H1 (cell line): ENCODE data around the gene SH3BGRL3. TPM values are rescaled to one million over a fixed set of nuclear protein-coding genes. Genes with fewer than 3 reads are reported as not detected.

Experiments
- CTCF ChIA-PET: fragments of 300-600 bp; sonication (Branson Sonifier 250); formaldehyde crosslinking; loops from one replicate; lab custom pipeline; 2021; ENCODE audit not compliant: partially characterized antibody; lab: Charles Lee
- POLR2A ChIA-PET: fragments of 300-600 bp; sonication (Branson Sonifier 250); formaldehyde crosslinking; loops from one replicate; lab custom pipeline; 2021; ENCODE audit warnings: inconsistent platforms; ENCODE audit not compliant: partially characterized antibody; lab: Charles Lee
- DNase-seq, 2 experiments: peaks; one replicate each; pipeline versions ENCODE4 v3.0.0 to v3.0.0-alpha.2; 2010 to 2022; ENCODE audit warnings: low spot score in 2 of 2, low read depth in 1 of 2, mixed read lengths in 1 of 2
- FAIRE-seq: peaks from 2 replicates; lab custom pipeline; 2011; peaks lifted over from hg19 to GRCh38; lab: Jason Lieb, UNC
- H2AFZ ChIP-seq: 2 replicates; pipeline ENCODE4 v1.8.1; 2012; ENCODE audit warnings: low read length, inconsistent platforms
- H2AK5ac ChIP-seq: 2 replicates; pipeline ENCODE4 v1.6.1; 2013; ENCODE audit warnings: low read depth, low read length
- H2BK120ac ChIP-seq: replicated peaks from 2 replicates; pipeline ENCODE3; 2013; ENCODE audit warnings: low read depth, low read length, inconsistent platforms
- H2BK12ac ChIP-seq: 2 replicates; pipeline ENCODE4 v1.6.1; 2013; ENCODE audit warnings: low read depth, low read length
- H2BK15ac ChIP-seq: 2 replicates; pipeline ENCODE4 v1.6.1; 2013; ENCODE audit warnings: low read length
- H2BK20ac ChIP-seq: 2 replicates; pipeline ENCODE4 v1.6.1; 2013; ENCODE audit warnings: low read length
- H2BK5ac ChIP-seq: 2 replicates; pipeline ENCODE4 v1.6.1; 2013; ENCODE audit warnings: low read depth, low read length
- H3K14ac ChIP-seq: 2 replicates; pipeline ENCODE4 v1.6.1; 2013; ENCODE audit warnings: inconsistent platforms; ENCODE audit not compliant: insufficient read length
- H3K18ac ChIP-seq: 2 replicates; pipeline ENCODE4 v1.6.1; 2013; ENCODE audit warnings: low read length; ENCODE audit errors: extremely low read depth
- H3K23ac ChIP-seq: 2 replicates; pipeline ENCODE4 v1.6.1; 2013; ENCODE audit warnings: inconsistent platforms; ENCODE audit not compliant: insufficient read length
- H3K23me2 ChIP-seq: 2 replicates; pipeline ENCODE4 v1.6.1; 2013; ENCODE audit warnings: low read depth, low read length
- H3K27ac ChIP-seq: 2 replicates; pipeline ENCODE4 v1.6.1; 2011; ENCODE audit warnings: low read depth, low read length, inconsistent platforms
- H3K27me3 ChIP-seq, 4 experiments: replicated peaks in 1 of 4; 1 replicate in 1 of 4; 2 replicates in 3 of 4; pipeline versions ENCODE4 v1.6.1 to v1.8.1; 2011 to 2013; ENCODE audit warnings: low read length in 3 of 4, mild to moderate bottlenecking in 3 of 4, inconsistent platforms in 2 of 4, mixed read lengths in 2 of 4, moderate library complexity in 1 of 4; ENCODE audit not compliant: control insufficient read depth in 3 of 4, insufficient read depth in 3 of 4; ENCODE audit errors: extremely low read depth in 1 of 4
- H3K36me3 ChIP-seq, 4 experiments: 2 replicates each; pipeline versions ENCODE4 v1.6.1 to v1.8.1; 2011 to 2013; ENCODE audit warnings: mild to moderate bottlenecking in 4 of 4, low read length in 3 of 4, moderate library complexity in 2 of 4, control low read depth in 1 of 4, inconsistent platforms in 1 of 4; ENCODE audit not compliant: insufficient read depth in 4 of 4, control insufficient read depth in 2 of 4
- H3K4ac ChIP-seq: replicated peaks from 2 replicates; pipeline ENCODE3; 2013; ENCODE audit warnings: low read length, low read depth, mixed read lengths, inconsistent platforms; ENCODE audit not compliant: insufficient read length
- H3K4me1 ChIP-seq, 4 experiments: replicated peaks in 1 of 4; 1 replicate in 1 of 4; 2 replicates in 3 of 4; pipeline versions ENCODE4 v1.6.1 to v1.8.1; 2011 to 2013; ENCODE audit warnings: low read length in 3 of 4, inconsistent platforms in 2 of 4, mixed read lengths in 1 of 4; ENCODE audit not compliant: insufficient read depth in 4 of 4, control insufficient read depth in 3 of 4
- H3K4me2 ChIP-seq, 2 experiments: 2 replicates each; pipeline versions ENCODE4 v1.6.1 to v1.8.1; 2011 to 2013; ENCODE audit warnings: low read depth in 2 of 2, low read length in 2 of 2, control low read depth in 1 of 2, inconsistent platforms in 1 of 2, mild to moderate bottlenecking in 1 of 2; ENCODE audit not compliant: insufficient read depth in 1 of 2
- H3K4me3 ChIP-seq, 4 experiments: fragments of 200-600, 300-600 bp in 1 of 4; sonication (generic), shearing (Covaris generic), sonication (Bioruptor Twin) in 1 of 4; 2 replicates each; pipeline versions ENCODE4 v1.5.1 to v1.8.1; 2011 to 2016; ENCODE audit warnings: low read length in 4 of 4, low read depth in 3 of 4, control low read depth in 2 of 4, inconsistent platforms in 2 of 4, mild to moderate bottlenecking in 2 of 4, mixed read lengths in 1 of 4, moderate library complexity in 1 of 4; ENCODE audit not compliant: insufficient read depth in 2 of 4; ENCODE audit errors: extremely low read depth in 1 of 4
- H3K56ac ChIP-seq: replicated peaks from 2 replicates; pipeline ENCODE3; 2013; ENCODE audit warnings: low read depth, mild to moderate bottlenecking, mixed read lengths, low read length, inconsistent platforms; ENCODE audit not compliant: insufficient read length
- H3K79me1 ChIP-seq: 2 replicates; pipeline ENCODE4 v1.6.1; 2013; ENCODE audit warnings: low read depth, low read length, control low read depth
- H3K79me2 ChIP-seq, 2 experiments: 2 replicates each; pipeline versions ENCODE4 v1.6.1 to v1.8.1; 2012 to 2013; ENCODE audit warnings: low read length in 2 of 2, mild to moderate bottlenecking in 2 of 2, inconsistent platforms in 1 of 2; ENCODE audit not compliant: insufficient read depth in 2 of 2, control insufficient read depth in 1 of 2
- H3K9ac ChIP-seq, 4 experiments: replicated peaks in 1 of 4; 1 replicate in 1 of 4; 2 replicates in 3 of 4; pipeline versions ENCODE4 v1.6.1 to v1.8.1; 2011 to 2013; ENCODE audit warnings: low read depth in 3 of 4, low read length in 3 of 4, control low read depth in 2 of 4, mild to moderate bottlenecking in 2 of 4, moderate library complexity in 2 of 4, inconsistent platforms in 1 of 4; ENCODE audit errors: extremely low read depth in 1 of 4
- H3K9me3 ChIP-seq, 2 experiments: 2 replicates each; pipeline versions ENCODE4 v1.6.1 to v1.8.1; 2012 to 2013; ENCODE audit warnings: mild to moderate bottlenecking in 2 of 2, moderate library complexity in 2 of 2, control low read depth in 1 of 2, inconsistent platforms in 1 of 2, low read depth in 1 of 2, low read length in 1 of 2, mixed read lengths in 1 of 2; ENCODE audit not compliant: insufficient read depth in 2 of 2
- H4K20me1 ChIP-seq, 2 experiments: replicated peaks in 1 of 2; 2 replicates each; pipeline versions ENCODE3 to v1.8.1; 2011 to 2013; ENCODE audit warnings: inconsistent platforms in 2 of 2, low read length in 2 of 2, mild to moderate bottlenecking in 1 of 2; ENCODE audit not compliant: insufficient read depth in 2 of 2, control insufficient read depth in 1 of 2
- H4K5ac ChIP-seq: 2 replicates; pipeline ENCODE4 v1.6.1; 2013; ENCODE audit warnings: low read length, low read depth, mixed read lengths, inconsistent platforms; ENCODE audit not compliant: insufficient read length
- H4K8ac ChIP-seq: 2 replicates; pipeline ENCODE4 v1.8.0; 2013; ENCODE audit warnings: mild to moderate bottlenecking, moderate library complexity, low read length, inconsistent platforms; ENCODE audit not compliant: insufficient read depth; ENCODE audit errors: extremely low read depth
- H4K91ac ChIP-seq: replicated peaks from 2 replicates; pipeline ENCODE3; 2013; ENCODE audit warnings: low read length, mixed read lengths, inconsistent platforms; ENCODE audit not compliant: insufficient read length
- BCL11A ChIP-seq, 2 experiments: IDR thresholded peaks; one replicate each; pipeline ENCODE4 v1.6.1; 2011; ENCODE audit warnings: low read depth in 2 of 2, low read length in 2 of 2, mild to moderate bottlenecking in 2 of 2
- WGBS, 2 experiments: shearing (Covaris generic) in 1 of 2; methylation state at CpG; one replicate each; pipeline versions ENCODE4 v1.1.6 to v1.1.7; 2013 to 2015; ENCODE audit warnings: low lambda C conversion rate in 2 of 2, mixed read lengths in 2 of 2, inconsistent platforms in 1 of 2, low coverage in 1 of 2, missing lambda C conversion rate in 1 of 2; ENCODE audit not compliant: insufficient replicate concordance in 2 of 2, insufficient coverage in 1 of 2, insufficient read length in 1 of 2; ENCODE audit errors: extremely low coverage in 1 of 2, missing lambda C conversion rate in 1 of 2; 5-methylcytosine and 5-hydroxymethylcytosine counted together
- polyA plus RNA-seq, 7 experiments: library from polyadenylated mRNA; depleted of rRNA in 3 of 7; stranded (reverse) in 5 of 7; unstranded in 2 of 7; fragments of >200 nt in 5 of 7; fragments of 200-250 nt in 2 of 7; gene quantifications; 1 replicate in 5 of 7; 2 replicates in 1 of 7; 4 replicates in 1 of 7; pipeline versions ENCODE4 v1.2.1 to v1.2.3, GENCODE V29; 2011 to 2013; ENCODE audit warnings: missing spikeins in 2 of 7, mixed read lengths in 2 of 7
- total RNA-seq: library from RNA; stranded (reverse); fragmentation: NEBNext Ultra II Directional; extraction: Animal tissue kit (Norgen Biotek cat#: 25700); gene quantifications from 2 replicates; pipeline ENCODE4 v1.2.1, GENCODE V29; 2021

Gene SH3BGRL3
- total and polyA plus RNA-seq, 2 of the 8 experiments (the other 6 are each of a cell fraction or from before 2014, with no cell fraction given), result 77.8 to 107 TPM

DNA sequence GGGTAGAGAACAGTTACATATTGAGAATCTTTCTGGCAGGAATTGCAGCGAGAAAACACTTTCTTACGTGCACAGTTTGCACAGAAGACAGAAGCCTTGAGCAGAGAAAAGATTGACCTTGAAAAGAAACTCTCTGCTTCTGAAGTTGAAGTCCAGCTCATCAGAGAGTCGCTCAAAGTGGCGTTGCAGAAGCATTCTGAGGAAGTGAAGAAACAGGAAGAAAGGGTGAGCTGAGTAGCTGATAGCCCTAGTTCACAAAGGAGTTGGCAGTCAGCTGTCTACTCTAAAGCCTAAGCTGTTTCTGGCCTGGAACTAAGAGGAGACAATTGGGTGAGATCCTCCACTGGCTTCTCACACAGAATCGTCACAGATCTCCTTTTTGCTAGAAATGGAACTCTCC is 20.3 kb upstream of the SH3BGRL3 start:
- Histone ChIP-seq H2AFZ (no peak overlapping the region), H3K18ac (no peak overlapping the region), H3K4me1 (no peaks in the 10 kb centered on the region), H4K91ac (no peak overlapping the region), H3K23ac (no peak overlapping the region), H3K9ac (no peak overlapping the region), H3K23me2 (no peaks in the 10 kb centered on the region), H3K79me1 (no peaks in the 10 kb centered on the region), H3K4me2 (no peak overlapping the region), H4K5ac (no peak overlapping the region), H2BK120ac (no peak overlapping the region), H3K9me3 (no peaks in the 10 kb centered on the region), H3K27ac (no peak overlapping the region), H2BK15ac (no peak overlapping the region), H4K8ac (no peak overlapping the region), H3K56ac (no peak overlapping the region), H2BK12ac (no peak overlapping the region), H3K14ac (no peak overlapping the region), H3K79me2 (no peaks in the 10 kb centered on the region), H3K4me3 (no peak overlapping the region), H2AK5ac (no peak overlapping the region), H3K36me3 (peaks cover 26 to 72% (median 58%) of the 10 kb centered on the region in 4 experiments), H2BK5ac (no peak overlapping the region), H2BK20ac (no peak overlapping the region), H4K20me1 (peaks cover 0 to 2% of the 10 kb centered on the region in 2 experiments), H3K4ac (no peak overlapping the region), H3K27me3 (no peaks in the 10 kb centered on the region)
- no peak for TF ChIP-seq BCL11A (IDR thresholded peaks at IDR 0.05; ENCODE audit: low read depth in 2 of 2, low read length in 2 of 2)
- ChIA-PET CTCF (interaction anchor here (0.9 to 1.7 kb wide), 3 partner anchors 13 to 132 kb away, joined by 3 to 5 read pairs (median 3); no protein-coding TSS in a partner anchor), POLR2A (interaction anchor here (1.2 kb wide), 1 partner anchor 20 kb away, joined by 3 read pairs; the partner anchor contains the start of gene SH3BGRL3)
- WGBS, 2 experiments, result 95% methylated on average over 5 of the region's 5 CpGs; no CpG with 5 or more reads in 1 of the 2 experiments
- no peak for DNase-seq
- no peak for FAIRE-seq
